Measurements from ENCODE around the gene EIF4G3. TPM values are rescaled to one million over a fixed set of nuclear protein-coding genes. Genes with fewer than 3 reads are reported as not detected.

The EIF4G3 gene
- total RNA-seq, 4 donors from 2014 or later: 28.3 to 55.5 (median 35.5) TPM

GRCh38 chr1:21034725-21035628 lies 141.7 kb downstream of the EIF4G3 start:
- Histone ChIP-seq H3K27ac (no peak overlapping the region), H3K4me3 (no peak overlapping the region), H3K9me3 (no peaks in the 10 kb centered on the region), H3K4me1 (peaks cover 3 to 6% (median 4%) of the 10 kb centered on the region in 3 donors), H3K36me3 (peaks cover 0 to 5% (median 0%) of the 10 kb centered on the region in 3 donors), H3K27me3 (no peaks in the 10 kb centered on the region)
- WGBS, 2 donors: 90% methylated on average over 2 of the region's 14 CpGs; no CpG with 5 or more reads in 1 of the 2 donors
- intact Hi-C loops (cut with DNase I): no loop called here
- no peak for DNase-seq
- TF ChIP-seq POLR2A (IDR thresholded peaks at IDR 0.05) (no peak), CTCF (IDR thresholded peaks at IDR 0.05) (no peak)

GRCh38 chr1:21032741-21033140 lies 144.0 kb downstream of the EIF4G3 start:
- Histone ChIP-seq H3K36me3 (peaks cover 0 to 5% (median 0%) of the 10 kb centered on the region in 3 donors), H3K4me1 (peaks cover 3 to 6% (median 4%) of the 10 kb centered on the region in 3 donors), H3K9me3 (no peaks in the 10 kb centered on the region), H3K27me3 (no peaks in the 10 kb centered on the region), H3K27ac (no peak overlapping the region), H3K4me3 (no peak overlapping the region)
- TF ChIP-seq CTCF (IDR thresholded peaks at IDR 0.05): no peak
- WGBS, 2 donors: 52 to 59% methylated on average over 3 of the region's 3 CpGs
- intact Hi-C loops (cut with DNase I): no loop called here
- no peak for DNase-seq

DNA sequence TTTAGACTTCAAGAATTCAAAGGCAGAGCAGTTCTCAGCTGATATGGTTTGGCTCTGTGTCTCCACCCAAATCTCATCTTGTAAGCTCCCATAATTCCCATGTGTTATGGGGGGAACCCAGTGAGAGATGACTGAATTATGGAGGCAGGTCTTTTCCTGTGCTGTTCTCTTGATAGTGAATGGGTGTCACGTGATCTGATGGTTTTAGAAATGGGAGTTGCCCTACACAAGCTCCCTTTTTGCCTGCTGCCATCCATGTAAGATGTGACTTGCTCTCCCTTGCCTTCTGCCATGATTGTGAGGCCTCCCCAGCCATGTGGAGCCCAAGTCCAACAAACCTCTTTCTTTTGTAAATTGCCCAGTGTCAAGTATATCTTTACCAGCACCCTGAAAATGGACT lies 146.5 kb downstream of the EIF4G3 start:
- H3K4me1 ChIP-seq: peaks cover 3 to 6% (median 4%) of the 10 kb centered on the region in 3 donors
- no peaks in the 10 kb centered on the region for H3K27me3 ChIP-seq
- intact Hi-C loops (cut with DNase I): no loop called here
- TF ChIP-seq CTCF (IDR thresholded peaks at IDR 0.05): no peak
- no peak for TF ChIP-seq POLR2A (IDR thresholded peaks at IDR 0.05)
- no peak overlapping the region for H3K4me3 ChIP-seq
- no peaks in the 10 kb centered on the region for H3K36me3 ChIP-seq
- no peak for DNase-seq
- no peak overlapping the region for H3K27ac ChIP-seq
- WGBS, 2 donors: 78 to 100% methylated on average over 1 of the region's 1 CpG
- H3K9me3 ChIP-seq: no peaks in the 10 kb centered on the region

- H3K36me3 ChIP-seq: no peaks in the 10 kb centered on the region
- H3K4me1 ChIP-seq: peaks cover 0 to 9% (median 3%) of the 10 kb centered on the region in 3 donors
- 95% methylated on average over 12 of the region's 12 CpGs for WGBS, 2 donors
- no peaks in the 10 kb centered on the region for H3K9me3 ChIP-seq
- TF ChIP-seq POLR2A (IDR thresholded peaks at IDR 0.05) (no peak), CTCF (IDR thresholded peaks at IDR 0.05) (no peak)
- intact Hi-C loops (cut with DNase I): no loop called here
- H3K27me3 ChIP-seq: no peaks in the 10 kb centered on the region
- H3K4me3 ChIP-seq: no peak overlapping the region
- H3K27ac ChIP-seq: no peak overlapping the region
- DNase-seq: no peak
Measured at GRCh38 chr1:21028520-21029145, 148.1 kb downstream of the EIF4G3 start.

GRCh38 chr1:21027805-21028204 lies 148.9 kb downstream of the EIF4G3 start:
- WGBS, 2 donors: 73 to 75% methylated on average over 1 of the region's 1 CpG

More at GRCh38 chr1:21027805-21028204, 148.9 kb downstream of the EIF4G3 start:
- TF ChIP-seq CTCF (IDR thresholded peaks at IDR 0.05): no peak
- TF ChIP-seq POLR2A (IDR thresholded peaks at IDR 0.05): no peak
- intact Hi-C loops (cut with DNase I): no loop called here
- no peak overlapping the region for H3K27ac ChIP-seq
- peaks cover 0 to 11% (median 4%) of the 10 kb centered on the region in 3 donors for H3K4me1 ChIP-seq
- H3K36me3 ChIP-seq: no peaks in the 10 kb centered on the region
- no peaks in the 10 kb centered on the region for H3K27me3 ChIP-seq
- no peaks in the 10 kb centered on the region for H3K9me3 ChIP-seq
- no peak overlapping the region for H3K4me3 ChIP-seq
- DNase-seq: no peak

Data from esophagus squamous epithelium (tissue), 5 donors.